Esophagus mucosa (tissue), 1 donor: ENCODE results near the gene CEBPZOS. TPM values are rescaled to one million over a fixed set of nuclear protein-coding genes. Genes with fewer than 3 reads are reported as not detected.
"Not testable (repeated sequence)": the region's sequence is repeated elsewhere in the genome, so short reads cannot be mapped to it uniquely, and the experiment has no call there.

Experiments used
- ATAC-seq: fragments of 200-7000 bp; cut with Tn5 transposase; one replicate; pipeline ENCODE4 v1.9.1; 2020
- total RNA-seq: library from RNA; stranded (reverse); gene quantifications from one replicate; pipeline ENCODE4 v1.2.4, GENCODE V29; 2023
- donor health status: DM: yes; HTN: yes; CAD: no.

The CEBPZOS gene
- total RNA-seq, 1 donor from 2014 or later, result 23.6 TPM

DNA sequence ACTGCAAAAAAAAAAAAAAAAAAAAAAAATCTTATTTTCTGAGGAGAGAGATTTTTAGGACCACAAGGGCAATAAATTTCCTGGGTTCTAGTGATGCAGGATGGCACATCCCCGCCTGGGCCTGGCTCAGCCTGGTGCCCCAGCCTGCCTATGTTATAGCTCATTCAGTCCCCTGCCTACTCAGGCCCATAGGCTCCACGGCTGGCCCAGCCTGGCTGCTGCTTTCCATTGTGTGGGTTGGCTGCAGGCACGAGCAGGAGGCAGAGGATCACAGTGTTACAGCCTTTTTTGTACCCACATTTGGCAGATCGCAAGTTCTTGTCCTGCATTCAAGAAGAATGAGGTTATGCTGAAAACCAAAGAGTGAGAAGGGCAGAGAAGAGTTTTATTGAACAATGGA, 5.0 kb upstream of the CEBPZOS start:
- no peak for ATAC-seq

DNA sequence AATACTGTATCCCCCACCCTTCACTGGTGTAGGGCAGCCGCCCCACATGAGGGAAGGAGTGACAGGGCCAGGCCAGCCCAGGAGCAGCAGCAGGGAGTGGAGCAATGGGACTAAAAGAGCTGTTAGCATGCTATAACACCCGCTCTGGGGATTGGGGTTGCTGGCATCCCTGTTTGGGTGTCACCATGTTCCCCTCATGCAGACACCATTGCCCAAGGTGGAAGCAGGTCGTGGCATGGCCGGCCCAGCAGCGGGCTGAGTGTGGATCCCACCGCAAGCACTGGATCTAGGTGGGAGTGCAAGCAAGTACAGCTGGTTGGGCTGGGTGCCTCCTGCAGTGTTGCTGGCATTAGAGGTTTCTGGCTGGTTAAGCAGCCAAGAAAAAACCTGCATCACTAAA, 4.5 kb upstream of the CEBPZOS start:
- ATAC-seq, result no peak

- peak; percentile 15 for ATAC-seq
Measured at GRCh38 chr2:37192551-37192950, 3.7 kb upstream of the CEBPZOS start.

GRCh38 chr2:37195862-37196319, 405 bp upstream of the CEBPZOS start:
- ATAC-seq, result not testable (repeated sequence)

DNA sequence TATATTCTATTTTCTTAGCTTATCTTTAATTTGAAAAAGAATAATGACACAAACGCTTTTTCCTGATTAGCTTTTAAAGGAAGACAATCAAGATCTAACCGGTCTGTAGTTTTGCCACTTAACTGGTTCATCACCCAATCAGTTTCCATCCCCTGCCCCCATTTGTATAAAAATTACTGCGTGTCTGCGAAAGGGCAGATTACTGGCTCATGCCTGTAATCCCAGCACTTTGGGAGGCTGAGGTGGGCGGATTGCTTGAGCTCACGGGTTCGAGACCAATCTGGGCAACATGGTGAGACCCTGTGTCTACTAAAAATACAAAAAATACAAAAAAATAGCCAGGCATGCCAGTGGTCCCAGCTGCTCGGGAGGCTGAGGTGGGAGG, 2.4 kb downstream of the CEBPZOS start:
- ATAC-seq, result no peak

DNA sequence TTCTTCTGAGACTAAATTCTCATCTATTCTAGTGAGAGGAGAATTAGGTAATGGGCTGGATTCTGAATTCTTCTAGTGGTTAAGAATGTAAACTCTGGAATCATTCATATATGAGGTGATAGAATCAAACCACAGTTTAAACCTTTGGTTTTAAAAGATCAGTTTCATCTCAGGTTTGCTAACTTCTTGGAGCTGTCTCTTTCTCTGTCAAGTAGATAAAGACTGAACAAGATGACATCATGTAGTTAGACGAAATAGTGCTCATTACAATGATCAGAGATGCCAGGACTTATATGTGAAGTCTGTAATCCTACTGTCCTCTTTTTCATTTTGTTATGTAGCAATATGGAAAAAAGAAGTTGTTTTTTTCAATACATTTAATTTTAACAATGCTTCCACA, 4.9 kb downstream of the CEBPZOS start:
- no peak for ATAC-seq

GRCh38 chr2:37201766-37202165, 5.5 kb downstream of the CEBPZOS start:
- no peak for ATAC-seq

- ATAC-seq, result no peak
Measured at GRCh38 chr2:37203708-37204107, 7.4 kb downstream of the CEBPZOS start.

DNA sequence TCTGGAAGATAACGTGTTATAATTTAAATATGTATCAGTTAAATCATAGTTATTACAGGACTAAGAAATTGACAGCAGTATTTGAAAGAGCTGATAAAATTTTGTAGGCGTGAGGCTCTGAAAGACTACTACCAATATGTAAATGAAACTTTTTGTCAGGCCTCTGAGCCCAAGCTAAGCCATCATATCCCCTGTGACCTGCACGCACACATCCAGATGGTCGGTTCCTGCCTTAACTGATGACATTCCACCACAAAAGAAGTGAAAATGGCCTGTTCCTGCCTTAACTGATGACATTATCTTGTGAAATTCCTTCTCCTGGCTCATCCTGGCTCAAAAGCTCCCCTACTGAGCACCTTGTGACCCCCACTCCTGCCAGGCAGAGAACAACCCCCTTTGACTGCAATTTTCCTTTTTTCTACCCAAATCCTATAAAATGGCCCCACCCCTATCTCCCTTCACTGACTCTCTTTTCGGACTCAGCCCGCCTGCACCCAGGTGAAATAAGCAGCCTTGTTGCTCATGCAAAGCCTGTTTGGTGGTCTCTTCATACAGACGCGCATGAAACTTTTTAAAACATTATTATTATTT, 8.9 kb downstream of the CEBPZOS start:
- not testable (repeated sequence) for ATAC-seq

GRCh38 chr2:37205689-37206341, 9.5 kb downstream of the CEBPZOS start:
- no peak for ATAC-seq

DNA sequence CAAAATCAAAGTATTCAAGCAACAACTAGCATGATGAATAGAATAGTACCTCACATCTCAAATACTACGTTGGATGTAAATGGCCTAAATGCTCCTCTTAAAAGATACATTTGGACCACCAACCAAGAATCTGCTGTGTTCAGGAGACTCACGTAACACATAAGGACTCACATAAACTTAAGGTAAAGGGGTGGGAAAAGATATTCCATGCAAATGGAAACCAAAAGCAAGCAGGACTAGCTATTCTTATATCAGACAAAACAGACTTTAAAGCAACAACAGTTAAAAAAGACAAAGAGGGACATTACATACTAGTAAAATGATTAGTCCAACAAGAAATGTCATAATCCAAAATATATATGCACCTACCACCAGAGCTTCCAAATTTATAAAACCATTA, 10.5 kb downstream of the CEBPZOS start:
- ATAC-seq, result not testable (repeated sequence)

- no peak for ATAC-seq
Measured at GRCh38 chr2:37211212-37211611, 14.9 kb downstream of the CEBPZOS start.

GRCh38 chr2:37211939-37212338, 15.6 kb downstream of the CEBPZOS start:
- ATAC-seq, result no peak

DNA sequence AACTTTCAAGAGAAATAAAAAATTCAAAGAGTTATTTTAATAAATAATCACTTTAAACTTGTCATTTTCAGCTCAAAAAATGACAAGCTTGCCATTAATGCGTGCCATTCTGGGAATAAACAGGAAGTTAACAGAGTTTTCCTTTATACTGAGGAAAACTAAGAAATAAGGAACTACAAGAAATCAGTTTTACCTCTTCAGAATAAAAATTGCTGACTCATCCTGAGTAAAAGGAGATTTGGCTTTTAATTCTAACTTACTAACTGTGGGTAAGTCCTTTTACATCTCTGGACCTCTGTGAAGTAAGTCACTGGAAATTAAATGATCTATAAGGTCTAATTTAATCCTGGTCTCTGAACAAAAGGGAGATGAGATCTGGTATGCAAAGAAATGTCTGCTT, 19.0 kb downstream of the CEBPZOS start:
- no peak for ATAC-seq

DNA sequence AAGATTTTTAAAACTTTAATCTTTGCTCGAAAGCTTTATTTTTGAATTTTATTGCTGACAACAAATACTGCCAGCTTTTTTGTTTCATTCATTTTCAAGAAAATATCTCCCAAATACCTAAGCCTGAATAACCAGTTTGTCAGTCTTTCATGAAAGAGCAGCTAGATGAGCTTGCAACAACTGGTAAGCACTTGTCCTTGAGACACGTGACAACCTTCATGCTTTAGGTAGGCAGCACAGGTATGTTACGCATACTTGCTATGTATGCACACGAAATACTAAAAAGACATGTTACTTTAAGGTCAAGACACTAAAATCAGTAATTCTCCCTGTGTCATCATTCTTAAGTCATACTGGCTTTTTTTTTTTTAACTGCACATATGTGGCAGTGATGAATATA, 22.8 kb downstream of the CEBPZOS start:
- ATAC-seq, result peak; percentile 98

GRCh38 chr2:37223131-37223530, 26.8 kb downstream of the CEBPZOS start:
- ATAC-seq, result no peak

DNA sequence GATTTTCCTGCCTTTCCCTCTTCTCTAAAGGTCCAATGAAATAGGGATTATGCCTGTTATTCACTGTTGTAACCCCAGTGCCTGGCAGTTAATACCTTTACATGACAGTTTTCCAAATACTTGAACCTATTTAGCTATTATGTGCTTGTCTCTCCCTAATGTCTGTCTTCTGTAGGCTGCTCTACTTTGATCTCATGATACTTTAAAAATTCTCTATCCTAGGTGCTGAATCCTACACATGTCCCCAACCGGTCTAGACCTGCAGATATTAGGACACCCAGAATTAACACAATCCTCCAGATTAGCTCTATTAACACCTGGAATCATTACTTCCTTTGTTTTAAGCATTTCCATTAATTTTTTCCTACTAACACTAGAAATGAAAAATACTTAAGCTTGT, 27.8 kb downstream of the CEBPZOS start:
- ATAC-seq, result peak; percentile 52

- ATAC-seq, result not testable (repeated sequence)
Measured at GRCh38 chr2:37225129-37225528, 28.8 kb downstream of the CEBPZOS start.

DNA sequence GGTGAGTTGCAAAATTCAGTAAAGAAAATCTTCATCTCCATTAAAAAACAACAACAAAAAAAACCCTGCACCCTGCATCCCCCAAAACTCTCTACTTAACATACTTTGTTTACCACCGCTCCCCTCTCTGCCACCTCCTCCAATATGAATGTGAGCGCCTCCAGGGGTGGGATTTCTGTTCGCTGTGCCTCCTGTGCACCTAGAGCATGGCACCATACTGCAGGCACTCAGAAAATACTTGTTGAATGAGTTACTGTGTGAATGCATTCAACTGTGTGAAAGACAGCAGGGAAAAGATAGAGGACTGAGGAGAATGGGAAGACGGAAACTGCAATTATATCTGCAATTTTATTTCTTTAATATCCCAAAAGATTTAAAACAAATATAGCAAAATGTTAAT, 30.6 kb downstream of the CEBPZOS start:
- no peak for ATAC-seq

DNA sequence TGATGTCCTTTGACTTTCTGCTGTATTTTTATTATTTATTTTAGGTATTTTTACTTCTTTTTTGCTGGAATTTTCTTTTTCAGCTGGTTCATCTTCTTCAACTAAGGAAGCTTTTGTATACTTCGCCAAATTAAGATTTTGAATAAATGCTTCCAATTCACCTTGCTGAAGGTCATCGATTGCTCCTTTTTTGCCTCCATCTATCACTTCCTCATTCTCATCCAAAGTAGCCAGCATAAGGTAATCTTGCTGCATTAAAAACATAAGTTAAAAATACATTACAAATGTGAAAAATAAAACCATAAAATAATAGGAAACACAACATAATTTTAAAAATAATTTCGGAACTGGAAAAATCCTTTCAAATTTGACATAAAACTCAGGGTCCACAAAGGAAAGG, 32.5 kb downstream of the CEBPZOS start:
- ATAC-seq, result no peak

DNA sequence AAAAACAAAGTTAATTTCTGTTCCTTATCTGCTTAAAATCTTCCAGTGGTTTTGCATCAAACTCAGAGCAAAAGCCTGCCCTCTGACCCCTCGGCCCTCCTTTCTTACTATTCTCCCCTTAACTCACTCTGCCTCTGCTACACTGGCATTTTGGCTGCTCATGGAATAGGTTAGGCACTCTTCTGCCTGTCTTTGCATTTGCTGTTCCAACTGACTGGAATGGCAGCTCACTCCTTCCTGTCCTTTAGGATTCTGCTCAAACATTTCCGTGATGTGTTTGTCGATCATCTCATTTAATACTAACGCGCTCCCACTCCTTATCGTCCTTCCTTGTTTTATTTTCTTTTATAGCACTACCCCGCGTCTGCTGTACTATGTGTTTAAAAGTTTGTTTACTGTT, 34.3 kb downstream of the CEBPZOS start:
- ATAC-seq, result no peak

DNA sequence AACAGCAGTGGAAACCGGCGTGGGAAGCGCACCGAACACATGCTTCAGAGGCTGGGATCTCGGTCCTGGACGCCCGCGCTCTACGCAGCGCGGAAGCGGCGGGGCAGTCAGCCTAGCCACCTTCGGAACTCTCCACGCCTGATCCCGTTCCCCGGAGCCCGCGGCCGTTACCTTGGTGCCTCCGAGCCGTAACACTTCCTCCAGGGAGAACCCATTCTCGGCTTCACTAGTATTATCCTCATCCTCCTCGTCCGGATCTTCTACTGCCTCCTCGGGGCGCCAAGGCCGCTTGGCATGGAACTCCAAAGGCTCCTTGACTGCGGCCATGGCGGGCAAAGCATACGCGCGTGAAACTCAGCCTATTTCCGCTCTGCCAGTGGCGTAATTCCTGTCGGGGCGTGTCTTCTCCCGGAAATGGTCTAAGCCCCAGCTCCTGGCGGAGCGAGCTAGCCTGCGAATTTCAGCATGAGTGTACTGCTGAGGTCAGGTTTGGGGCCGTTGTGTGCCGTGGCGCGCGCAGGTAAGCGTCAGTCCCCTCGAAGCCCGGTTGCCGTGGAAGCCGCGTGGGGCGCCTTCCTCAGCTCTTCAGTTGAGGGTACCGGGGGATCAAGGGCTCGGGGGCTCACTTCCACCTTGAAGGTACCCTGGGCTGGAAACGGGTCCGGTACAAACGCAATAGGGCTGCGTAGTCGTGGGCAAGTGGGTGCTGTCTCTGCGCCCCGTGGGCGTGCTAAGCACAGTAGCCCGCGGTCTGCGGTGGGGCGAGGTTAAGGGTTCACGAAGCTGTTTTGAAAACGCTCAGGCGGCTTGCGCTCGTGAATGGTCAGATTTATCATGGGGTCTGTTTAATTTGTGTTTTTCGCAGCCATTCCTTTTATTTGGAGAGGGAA, 35.2 kb downstream of the CEBPZOS start, which contains the start of the genes CEBPZ and NDUFAF7:
Gene CEBPZ, minus strand, starts transcription at position 356 of the 890 bp plus-strand sequence. Its CDS starts 29 bp downstream, at position 327.
Gene NDUFAF7, plus strand, starts transcription at position 418 of the 890 bp plus-strand sequence. Its CDS starts 48 bp downstream, at position 466.
- ATAC-seq, result peak; percentile 97
